Measurements from ENCODE around the gene TMEM165. TPM values are rescaled to one million over a fixed set of nuclear protein-coding genes. Genes with fewer than 3 reads are reported as not detected.
"Not testable (repeated sequence)": the region's sequence is repeated elsewhere in the genome, so short reads cannot be mapped to it uniquely, and the experiment has no call there.

TMEM165 gene, protein sequence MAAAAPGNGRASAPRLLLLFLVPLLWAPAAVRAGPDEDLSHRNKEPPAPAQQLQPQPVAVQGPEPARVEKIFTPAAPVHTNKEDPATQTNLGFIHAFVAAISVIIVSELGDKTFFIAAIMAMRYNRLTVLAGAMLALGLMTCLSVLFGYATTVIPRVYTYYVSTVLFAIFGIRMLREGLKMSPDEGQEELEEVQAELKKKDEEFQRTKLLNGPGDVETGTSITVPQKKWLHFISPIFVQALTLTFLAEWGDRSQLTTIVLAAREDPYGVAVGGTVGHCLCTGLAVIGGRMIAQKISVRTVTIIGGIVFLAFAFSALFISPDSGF
- 100 to 1,000 TPM; 188 to 357 (median 243) TPM for total RNA-seq

DNA sequence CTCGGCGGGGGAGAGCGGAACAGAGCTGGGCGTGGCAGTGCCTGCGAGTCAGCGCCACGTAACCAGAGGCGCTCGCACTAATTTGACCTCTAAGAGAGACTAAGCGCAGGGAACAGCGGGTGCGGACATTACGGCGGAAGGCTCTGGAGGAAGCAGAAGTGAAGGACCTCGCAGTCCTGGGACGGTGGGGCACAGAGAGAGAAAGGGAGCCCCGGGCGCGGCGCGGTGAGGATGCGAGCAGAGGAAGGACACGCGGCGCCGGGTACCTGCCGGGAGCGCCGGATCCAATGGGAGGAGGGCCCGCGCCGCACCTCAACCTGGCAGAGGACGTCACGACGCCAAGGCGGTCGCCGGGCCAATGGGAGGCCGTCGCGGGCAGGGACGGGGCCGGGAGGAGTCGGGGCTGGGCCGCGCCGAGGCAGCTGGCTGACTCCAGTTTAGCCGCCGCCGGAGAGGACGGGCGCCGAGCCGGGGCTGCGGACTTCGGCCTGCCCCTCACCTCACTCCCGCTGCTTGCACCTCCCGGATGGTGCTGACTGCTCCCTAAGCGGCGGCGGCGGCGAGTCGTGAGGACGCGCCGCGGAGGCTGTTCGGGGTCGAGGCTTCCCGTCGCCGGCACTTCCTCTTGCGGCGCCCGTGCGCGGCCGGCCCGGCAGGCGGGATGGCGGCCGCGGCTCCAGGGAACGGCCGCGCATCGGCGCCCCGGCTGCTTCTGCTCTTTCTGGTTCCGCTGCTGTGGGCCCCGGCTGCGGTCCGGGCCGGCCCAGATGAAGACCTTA is at the start of gene TMEM165:
Gene TMEM165 (plus strand): TSS at position 429 of the 779 bp plus-strand sequence. CDS start 233 bp downstream, at position 662.
- no peak for TF ChIP-seq CTCF (IDR thresholded peaks at IDR 0.05)
- ATAC-seq (ENCODE audit: low FRiP score) (peak; percentile 97), DNase-seq (ENCODE audit: low spot score) (peak; percentile 65)

- TF ChIP-seq CTCF (IDR thresholded peaks at IDR 0.05), result peak in 2 of 3 donors; percentile 83 to 94
- DNase-seq (ENCODE audit: low spot score) (peak; percentile 66), ATAC-seq (ENCODE audit: low FRiP score) (peak; percentile 99)
Measured at GRCh38 chr4:55345980-55346850, 49.5 kb upstream of the TMEM165 start, which contains the start of gene SRD5A3. SRD5A3 (plus strand) TSS chr4:55346242; CDS start chr4:55346337, 95 bp downstream.

GRCh38 chr4:55346851-55347255 is 48.9 kb upstream of the TMEM165 start:
- ATAC-seq (ENCODE audit: low FRiP score) (peak; percentile 22), DNase-seq (ENCODE audit: low spot score) (no peak)
- no peak for TF ChIP-seq CTCF (IDR thresholded peaks at IDR 0.05)

DNA sequence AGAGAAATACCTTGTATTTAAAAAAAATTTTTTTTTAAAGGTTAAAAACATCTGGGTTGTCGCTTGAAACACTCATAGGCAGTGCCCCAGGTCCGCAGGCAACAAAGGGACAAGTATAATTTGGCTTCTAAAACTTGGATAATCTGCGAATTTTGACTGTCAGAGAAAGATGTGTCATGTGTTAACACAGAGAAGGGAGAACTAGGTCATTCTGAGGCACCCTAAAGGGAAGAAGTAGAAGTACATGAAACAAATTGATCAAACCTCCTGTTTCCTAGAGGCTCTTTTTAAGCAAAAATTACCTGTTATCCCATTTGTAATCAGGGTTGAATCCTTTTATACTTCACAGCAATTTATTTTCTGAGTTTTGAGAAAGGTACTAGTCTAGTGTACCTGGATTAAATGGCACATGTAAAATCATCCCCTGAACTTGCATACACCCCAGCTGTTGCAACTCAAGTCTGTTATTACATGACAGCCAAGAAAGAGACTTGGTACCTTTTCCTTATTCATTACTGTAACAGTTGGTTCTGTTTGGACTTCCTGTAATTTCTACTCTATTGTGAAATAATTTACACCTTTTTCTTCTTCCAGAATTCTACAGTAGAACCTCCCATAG is 48.0 kb upstream of the TMEM165 start:
- TF ChIP-seq CTCF (IDR thresholded peaks at IDR 0.05), result no peak
- ATAC-seq (ENCODE audit: low FRiP score), result no peak
- DNase-seq (ENCODE audit: low spot score), result no peak

GRCh38 chr4:55348466-55348865 is 47.3 kb upstream of the TMEM165 start:
- DNase-seq (ENCODE audit: low spot score), result no peak
- no peak for ATAC-seq (ENCODE audit: low FRiP score)
- TF ChIP-seq CTCF (IDR thresholded peaks at IDR 0.05), result no peak

GRCh38 chr4:55350870-55351269 is 44.9 kb upstream of the TMEM165 start:
- DNase-seq (ENCODE audit: low spot score); ATAC-seq (ENCODE audit: low FRiP score): not testable (repeated sequence)

Measured in omental fat pad (tissue), 4 donors.